ENCODE data around the gene ZNF618.

ZNF618 gene

GRCh38 chr9:114012126-114012525 lies 136.0 kb downstream of the ZNF618 start:
- DNase-seq (ENCODE audit: low read depth): no peak
- H3K4me3 ChIP-seq (ENCODE audit: low read depth, low read length): no peak overlapping the region
- TF ChIP-seq, protein P1, sequence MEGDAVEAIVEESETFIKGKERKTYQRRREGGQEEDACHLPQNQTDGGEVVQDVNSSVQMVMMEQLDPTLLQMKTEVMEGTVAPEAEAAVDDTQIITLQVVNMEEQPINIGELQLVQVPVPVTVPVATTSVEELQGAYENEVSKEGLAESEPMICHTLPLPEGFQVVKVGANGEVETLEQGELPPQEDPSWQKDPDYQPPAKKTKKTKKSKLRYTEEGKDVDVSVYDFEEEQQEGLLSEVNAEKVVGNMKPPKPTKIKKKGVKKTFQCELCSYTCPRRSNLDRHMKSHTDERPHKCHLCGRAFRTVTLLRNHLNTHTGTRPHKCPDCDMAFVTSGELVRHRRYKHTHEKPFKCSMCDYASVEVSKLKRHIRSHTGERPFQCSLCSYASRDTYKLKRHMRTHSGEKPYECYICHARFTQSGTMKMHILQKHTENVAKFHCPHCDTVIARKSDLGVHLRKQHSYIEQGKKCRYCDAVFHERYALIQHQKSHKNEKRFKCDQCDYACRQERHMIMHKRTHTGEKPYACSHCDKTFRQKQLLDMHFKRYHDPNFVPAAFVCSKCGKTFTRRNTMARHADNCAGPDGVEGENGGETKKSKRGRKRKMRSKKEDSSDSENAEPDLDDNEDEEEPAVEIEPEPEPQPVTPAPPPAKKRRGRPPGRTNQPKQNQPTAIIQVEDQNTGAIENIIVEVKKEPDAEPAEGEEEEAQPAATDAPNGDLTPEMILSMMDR (IDR thresholded peaks at IDR 0.05; ENCODE audit: low read depth, low read length, missing control alignments): no peak

DNA sequence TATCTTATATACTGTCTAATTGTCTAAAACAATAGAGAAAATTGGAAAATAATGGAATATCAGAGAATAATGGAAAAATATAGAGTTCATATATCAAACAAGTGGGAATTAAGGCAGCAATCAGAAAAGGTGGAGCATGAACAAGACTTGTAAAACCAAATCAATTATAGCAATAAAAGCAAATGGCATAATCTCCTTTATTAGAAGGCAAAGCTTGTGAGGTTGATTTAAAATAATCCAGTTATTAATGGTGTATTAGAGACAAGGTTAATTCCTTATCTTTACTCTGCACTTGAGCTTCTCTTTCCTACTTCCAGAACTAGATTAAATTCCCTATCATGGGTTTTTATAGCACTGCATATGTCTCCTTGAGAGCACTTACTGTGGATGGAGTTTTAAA lies 137.9 kb downstream of the ZNF618 start:
- H3K4me3 ChIP-seq (ENCODE audit: low read depth, low read length): no peak overlapping the region

DNA sequence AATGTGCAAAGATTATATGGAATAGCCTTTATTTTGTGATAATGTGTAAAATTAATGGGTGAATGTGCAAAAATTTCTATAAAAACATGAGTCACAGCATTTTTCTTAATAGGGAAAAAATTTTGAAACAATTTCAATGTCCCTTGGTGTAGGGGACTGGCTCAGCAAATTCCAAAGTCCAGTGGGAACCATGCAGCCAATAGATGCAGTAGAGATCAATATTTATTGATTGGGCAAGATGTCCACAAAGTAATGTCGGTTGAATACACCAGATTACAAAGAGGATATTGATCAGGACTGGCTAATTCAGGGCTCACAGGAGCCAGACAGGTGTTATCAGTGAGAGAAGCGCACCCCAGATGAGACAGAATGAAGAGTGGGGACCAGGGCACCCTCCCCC lies 139.5 kb downstream of the ZNF618 start:
- no peak overlapping the region for H3K4me3 ChIP-seq (ENCODE audit: low read depth, low read length)
- TF ChIP-seq, protein P1 (IDR thresholded peaks at IDR 0.05; ENCODE audit: low read depth, low read length, missing control alignments): no peak
- DNase-seq (ENCODE audit: low read depth): no peak

More for the DNA sequence above, 137.9 kb downstream of the ZNF618 start:
- TF ChIP-seq, protein P1 (IDR thresholded peaks at IDR 0.05; ENCODE audit: low read depth, low read length, missing control alignments): no peak
- no peak for DNase-seq (ENCODE audit: low read depth)

DNA sequence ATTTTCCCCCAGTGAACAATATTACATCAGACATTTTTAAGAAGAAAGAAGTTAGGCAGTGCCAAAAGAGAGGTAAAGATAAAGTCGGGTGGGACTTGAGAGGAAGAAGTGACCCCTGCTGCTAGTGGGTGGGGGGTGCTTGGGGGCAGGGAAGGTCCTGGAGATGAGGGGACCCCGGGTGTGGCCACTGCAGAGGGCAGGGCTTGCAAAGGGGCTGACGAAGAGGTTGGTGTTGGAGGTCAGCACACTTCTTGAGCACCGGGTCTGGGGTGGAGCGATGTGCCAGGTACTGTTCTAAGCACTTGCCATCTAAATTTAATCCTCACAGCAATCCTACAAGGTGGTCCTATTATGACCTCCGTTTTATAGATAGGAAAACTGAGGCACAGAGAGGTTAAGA lies 140.0 kb downstream of the ZNF618 start:
- H3K4me3 ChIP-seq (ENCODE audit: low read depth, low read length): no peak overlapping the region
- DNase-seq (ENCODE audit: low read depth): no peak
- TF ChIP-seq, protein P1 (IDR thresholded peaks at IDR 0.05; ENCODE audit: low read depth, low read length, missing control alignments): no peak

DNA sequence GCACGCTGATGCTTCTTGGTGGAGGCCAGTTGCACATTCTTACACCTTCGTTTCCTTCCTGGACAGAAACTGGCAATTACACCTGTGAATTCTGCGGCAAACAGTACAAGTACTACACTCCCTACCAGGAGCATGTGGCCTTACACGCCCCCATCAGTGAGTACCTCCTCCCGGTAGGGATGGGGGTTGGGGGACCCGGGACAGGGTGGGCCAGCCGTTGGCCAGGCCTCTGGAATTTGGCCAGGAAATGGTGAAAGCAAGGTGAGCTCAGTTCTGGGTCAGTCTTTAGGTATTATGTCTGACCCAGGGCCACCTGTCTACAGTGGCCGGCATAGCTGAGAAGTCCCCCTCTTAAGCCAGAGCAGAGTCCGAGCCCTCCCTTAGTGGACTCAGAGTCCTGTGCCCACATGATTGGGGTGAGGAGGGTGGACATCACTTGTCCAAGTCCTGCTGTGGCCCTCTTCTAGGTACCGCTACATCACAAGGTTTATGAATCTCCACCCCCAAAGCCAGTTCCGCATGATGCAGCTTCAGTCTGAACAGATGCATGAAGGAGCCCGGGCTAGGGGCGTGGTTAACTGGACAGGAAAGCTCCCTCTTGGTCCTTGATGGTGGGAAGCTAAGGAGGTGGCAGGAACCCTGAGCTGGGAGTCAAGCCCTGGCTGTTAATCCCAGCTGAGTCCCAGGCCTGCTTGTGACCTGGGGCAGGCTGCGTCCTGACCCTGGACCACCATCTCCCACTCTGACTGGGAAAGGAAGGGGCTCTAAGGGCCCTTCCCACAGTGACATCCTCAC lies 140.7 kb downstream of the ZNF618 start:
- no peak for DNase-seq (ENCODE audit: low read depth)
- TF ChIP-seq, protein P1 (IDR thresholded peaks at IDR 0.05; ENCODE audit: low read depth, low read length, missing control alignments): no peak
- H3K4me3 ChIP-seq (ENCODE audit: low read depth, low read length): no peak overlapping the region

DNA sequence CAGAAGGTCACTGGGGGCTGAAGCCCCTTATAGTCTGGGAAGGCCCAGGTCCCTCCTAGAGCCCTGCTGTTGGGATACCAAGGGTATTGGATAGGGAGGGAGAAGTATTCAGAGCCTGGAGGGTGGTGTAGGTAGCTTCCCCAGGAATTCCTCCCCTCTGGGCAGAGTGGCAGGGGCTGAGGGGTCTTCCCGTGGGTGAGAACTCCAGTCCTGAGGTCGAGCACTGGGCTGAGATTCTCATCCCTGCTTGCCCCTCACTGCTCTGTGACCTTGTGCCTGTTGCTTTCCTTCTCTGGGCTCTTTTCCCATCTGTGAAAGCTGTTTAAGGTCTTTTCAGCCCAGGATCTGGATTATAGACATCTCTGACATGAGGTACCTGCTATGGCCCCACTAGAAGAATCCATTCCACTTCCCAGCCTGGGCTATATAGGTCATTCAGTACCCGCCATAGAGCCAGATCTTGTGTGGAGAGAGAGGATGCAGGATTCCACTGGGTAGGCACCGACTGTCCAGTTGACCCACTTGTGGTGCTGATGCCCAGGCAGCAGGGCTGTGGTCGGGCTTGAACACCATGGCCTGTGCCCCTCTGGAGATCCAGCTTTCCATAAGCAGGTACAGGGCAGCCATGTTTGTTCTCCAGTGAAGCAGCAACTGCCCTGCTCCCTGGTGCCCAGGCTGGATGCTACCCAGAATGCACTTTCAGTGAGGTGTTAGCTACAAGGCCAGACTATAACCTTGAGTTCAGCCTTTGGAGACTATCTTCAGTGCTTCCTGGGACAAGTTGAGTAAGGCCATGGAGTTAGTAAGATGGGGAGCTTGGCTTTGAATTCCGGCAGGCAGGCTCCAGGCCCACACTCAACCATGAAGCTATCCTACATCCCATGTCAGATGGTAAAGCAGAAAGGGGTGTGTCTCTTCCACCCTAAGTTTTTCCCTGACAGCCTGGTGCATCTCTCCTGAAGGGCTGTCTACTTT lies 141.9 kb downstream of the ZNF618 start:
- no peak overlapping the region for H3K4me3 ChIP-seq (ENCODE audit: low read depth, low read length)
- TF ChIP-seq, protein P1 (IDR thresholded peaks at IDR 0.05; ENCODE audit: low read depth, low read length, missing control alignments): no peak
- DNase-seq (ENCODE audit: low read depth): no peak

Measured in GM12864 (cell line).